Neural cell (in vitro differentiated cells): ENCODE data around the gene PTDSS2.

Experiments
- EP300 ChIP-seq: fragments of 450-650 bp; conservative IDR thresholded peaks from 2 replicates; pipeline ENCODE4 v1.6.1; 2014; ENCODE audit warnings: antibody characterized with exemption, mild to moderate bottlenecking, moderate library complexity; ENCODE audit not compliant: poor library complexity, severe bottlenecking
- EZH2 ChIP-seq: fragments of 200-600, 300-800 bp; shearing (Covaris generic), sonication (generic); IDR thresholded peaks from 2 replicates; pipeline ENCODE4 v1.6.1; 2014; ENCODE audit warnings: antibody characterized with exemption, low read length, borderline replicate concordance, mild to moderate bottlenecking; ENCODE audit not compliant: insufficient read depth, poor library complexity, severe bottlenecking
- POLR2AphosphoS5 ChIP-seq: IDR thresholded peaks from 2 replicates; pipeline ENCODE4 v1.6.1; 2012
- RAD21 ChIP-seq: fragments of 450-650 bp; conservative IDR thresholded peaks from 2 replicates; pipeline ENCODE4 v1.6.1; 2014; ENCODE audit warnings: antibody characterized with exemption, mild to moderate bottlenecking, moderate library complexity
- REST ChIP-seq: IDR thresholded peaks from 2 replicates; pipeline ENCODE4 v1.6.1; 2012; ENCODE audit warnings: borderline replicate concordance
- TAF1 ChIP-seq: IDR thresholded peaks from 2 replicates; pipeline ENCODE4 v1.6.1; 2012; ENCODE audit warnings: low read depth
- TF ChIP-seq, protein P1 (sequence below): fragments of 450-650 bp; IDR thresholded peaks from 2 replicates; pipeline ENCODE4 v1.5.1; 2014; ENCODE audit warnings: antibody characterized with exemption, mild to moderate bottlenecking, moderate library complexity; ENCODE audit not compliant: poor library complexity, severe bottlenecking

- TF ChIP-seq, protein P1, sequence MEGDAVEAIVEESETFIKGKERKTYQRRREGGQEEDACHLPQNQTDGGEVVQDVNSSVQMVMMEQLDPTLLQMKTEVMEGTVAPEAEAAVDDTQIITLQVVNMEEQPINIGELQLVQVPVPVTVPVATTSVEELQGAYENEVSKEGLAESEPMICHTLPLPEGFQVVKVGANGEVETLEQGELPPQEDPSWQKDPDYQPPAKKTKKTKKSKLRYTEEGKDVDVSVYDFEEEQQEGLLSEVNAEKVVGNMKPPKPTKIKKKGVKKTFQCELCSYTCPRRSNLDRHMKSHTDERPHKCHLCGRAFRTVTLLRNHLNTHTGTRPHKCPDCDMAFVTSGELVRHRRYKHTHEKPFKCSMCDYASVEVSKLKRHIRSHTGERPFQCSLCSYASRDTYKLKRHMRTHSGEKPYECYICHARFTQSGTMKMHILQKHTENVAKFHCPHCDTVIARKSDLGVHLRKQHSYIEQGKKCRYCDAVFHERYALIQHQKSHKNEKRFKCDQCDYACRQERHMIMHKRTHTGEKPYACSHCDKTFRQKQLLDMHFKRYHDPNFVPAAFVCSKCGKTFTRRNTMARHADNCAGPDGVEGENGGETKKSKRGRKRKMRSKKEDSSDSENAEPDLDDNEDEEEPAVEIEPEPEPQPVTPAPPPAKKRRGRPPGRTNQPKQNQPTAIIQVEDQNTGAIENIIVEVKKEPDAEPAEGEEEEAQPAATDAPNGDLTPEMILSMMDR: no peak
- TF ChIP-seq TAF1 (no peak), EZH2 (no peak), REST (no peak), EP300 (no peak), RAD21 (no peak), POLR2AphosphoS5 (no peak)
Measured at GRCh38 chr11:488579-488978, 38.5 kb downstream of the PTDSS2 start.
